Activated T-cell treated with anti-CD3 and anti-CD28 coated beads for 48 hours (primary cell): Measurements from ENCODE around the gene ZNF630.
A peak's percentile ranks its signal among the peaks of the same experiment; 100 is the strongest.
"Not testable (repeated sequence)": the region's sequence is repeated elsewhere in the genome, so short reads cannot be mapped to it uniquely, and the experiment has no call there.

Experiments
- DNase-seq: peaks from one replicate; pipeline ENCODE4 v3.0.0-alpha.2; 2020; ENCODE audit warnings: low read depth

The ZNF630 gene

DNA sequence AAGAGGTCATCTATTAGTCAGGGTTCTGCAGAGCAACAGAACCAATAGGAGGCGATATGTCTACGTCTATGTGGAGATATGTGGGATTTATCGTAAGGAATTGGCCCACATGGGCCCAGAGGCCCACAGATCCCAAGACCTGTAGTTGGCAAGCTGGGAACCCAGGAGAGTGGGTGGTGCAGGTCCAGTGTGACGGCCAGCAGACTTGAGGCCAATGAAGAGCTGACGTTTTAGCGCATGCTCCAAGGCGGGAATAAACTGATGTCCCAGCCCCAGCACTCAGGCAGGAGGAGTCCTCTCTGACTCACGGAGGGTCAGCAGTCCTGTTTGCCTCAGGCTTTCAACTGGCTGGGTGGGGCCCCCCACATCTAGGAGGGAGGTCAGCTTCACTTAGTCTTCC lies 43.3 kb downstream of the ZNF630 start:
- DNase-seq, result no peak

DNA sequence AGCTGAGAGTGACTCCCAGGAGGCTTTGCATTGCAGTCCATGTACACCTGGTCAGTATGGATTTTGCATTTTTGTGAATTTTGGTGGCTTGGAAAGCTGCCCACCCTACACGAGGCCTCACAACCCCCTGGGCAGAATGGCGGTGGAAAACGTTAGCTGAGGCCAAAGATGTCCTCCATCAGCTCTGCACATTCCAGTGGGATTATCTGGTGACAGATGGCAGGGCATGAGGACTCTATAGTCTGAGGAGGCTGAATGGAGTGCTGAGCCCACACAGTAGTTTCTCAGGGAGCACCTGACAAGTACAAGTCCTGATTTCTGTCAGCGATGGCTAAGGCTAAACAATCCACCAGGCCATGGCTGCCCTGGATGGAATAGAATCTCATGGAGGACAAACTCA lies 43.9 kb downstream of the ZNF630 start:
- DNase-seq, result not testable (repeated sequence)

DNA sequence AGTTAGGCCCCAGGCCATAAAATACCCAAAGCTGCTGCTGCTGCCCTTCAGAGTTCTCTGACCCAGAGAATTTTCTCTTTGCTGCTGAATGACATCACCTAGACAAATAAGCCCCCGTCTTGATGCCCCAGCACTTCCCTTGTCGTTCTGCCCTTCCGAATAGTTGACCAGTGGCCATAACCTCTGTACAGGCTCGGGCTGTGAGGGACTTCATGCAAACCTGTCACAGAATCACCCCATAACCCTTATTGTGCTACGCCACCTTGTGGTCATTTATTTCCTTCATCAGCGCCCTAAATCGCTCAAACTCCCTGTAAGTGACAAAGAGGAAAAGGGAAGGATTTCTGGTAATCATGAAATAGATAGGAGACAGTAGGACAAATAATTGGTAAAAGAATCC lies 45.9 kb downstream of the ZNF630 start:
- no peak for DNase-seq

DNA sequence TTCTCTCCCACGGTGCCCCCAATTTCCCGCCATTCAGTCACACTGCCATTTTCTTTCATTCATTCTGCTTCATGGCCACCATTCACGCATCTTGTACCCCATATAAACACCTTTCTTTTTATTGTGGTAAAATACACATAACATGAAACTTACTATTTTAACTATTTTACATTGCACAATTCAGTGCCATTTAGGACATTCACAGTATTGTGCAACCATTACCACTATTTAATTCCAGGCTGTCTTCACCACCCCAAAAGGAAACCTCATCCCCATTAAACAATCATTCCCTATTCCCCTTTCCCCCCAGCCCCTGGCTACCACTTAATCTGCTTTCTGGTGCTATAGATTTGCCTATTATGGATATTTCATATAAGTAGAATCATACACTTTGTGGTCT lies 48.7 kb downstream of the ZNF630 start:
- DNase-seq, result no peak

DNA sequence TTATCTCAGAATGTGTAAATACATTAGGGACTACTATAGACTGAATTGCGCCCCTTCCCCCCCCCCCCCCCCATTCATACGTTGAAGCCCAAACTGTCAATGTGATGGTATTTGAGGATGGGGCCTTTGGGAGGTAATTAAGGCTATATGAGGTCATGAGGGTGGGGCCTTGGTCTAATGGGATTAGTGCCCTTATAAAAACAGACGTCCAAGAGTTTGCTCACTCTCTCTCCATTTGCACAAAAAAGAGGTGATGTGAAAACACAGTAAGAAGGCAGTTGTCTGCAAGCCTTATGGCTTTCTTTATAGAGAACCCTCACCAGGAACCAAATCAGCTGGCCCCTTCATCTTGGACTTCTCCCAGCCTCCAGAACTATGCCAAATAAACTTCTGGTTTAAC lies 49.3 kb downstream of the ZNF630 start:
- DNase-seq, result no peak

DNA sequence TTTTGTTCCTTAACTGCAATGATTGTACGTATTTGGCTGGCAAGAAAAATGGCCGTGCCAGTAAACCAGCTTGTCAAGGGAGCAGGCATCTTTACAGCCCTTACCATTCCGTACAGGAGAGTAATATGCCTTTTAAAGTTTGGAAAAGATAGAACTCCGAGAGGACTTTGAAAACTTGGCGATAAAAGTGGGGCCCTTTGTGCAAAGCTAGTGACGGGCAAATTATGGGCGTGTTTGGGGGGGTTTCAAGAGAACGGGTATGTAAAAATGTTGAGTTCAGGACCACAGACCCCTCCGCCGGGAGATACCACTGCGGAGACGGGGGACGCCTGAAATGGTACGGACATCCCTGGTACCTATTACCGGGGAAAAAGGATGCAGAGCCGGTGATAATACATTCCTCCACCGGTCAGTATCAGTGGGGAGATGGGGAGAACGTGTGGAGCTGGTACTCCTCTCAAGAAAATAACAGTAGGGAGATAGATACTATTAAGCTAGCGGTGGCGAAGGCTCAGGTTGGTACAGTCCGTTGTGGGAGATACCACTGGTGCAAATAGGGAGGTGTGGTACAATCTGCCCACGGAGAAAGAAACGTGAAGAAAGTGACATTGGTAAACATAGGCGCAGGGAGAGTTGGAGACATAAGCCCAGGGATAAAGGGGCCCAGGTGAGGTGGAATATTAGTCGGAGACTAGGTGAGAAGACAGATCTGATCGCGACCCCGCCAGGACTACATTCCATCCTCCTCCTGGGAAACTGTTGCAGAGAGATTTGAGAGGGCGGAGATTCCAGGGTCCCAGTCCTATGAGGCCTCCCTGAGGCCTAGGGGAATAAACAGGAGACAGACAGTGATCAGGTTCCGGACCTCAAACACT lies 50.2 kb downstream of the ZNF630 start:
- DNase-seq, result peak; percentile 56

DNA sequence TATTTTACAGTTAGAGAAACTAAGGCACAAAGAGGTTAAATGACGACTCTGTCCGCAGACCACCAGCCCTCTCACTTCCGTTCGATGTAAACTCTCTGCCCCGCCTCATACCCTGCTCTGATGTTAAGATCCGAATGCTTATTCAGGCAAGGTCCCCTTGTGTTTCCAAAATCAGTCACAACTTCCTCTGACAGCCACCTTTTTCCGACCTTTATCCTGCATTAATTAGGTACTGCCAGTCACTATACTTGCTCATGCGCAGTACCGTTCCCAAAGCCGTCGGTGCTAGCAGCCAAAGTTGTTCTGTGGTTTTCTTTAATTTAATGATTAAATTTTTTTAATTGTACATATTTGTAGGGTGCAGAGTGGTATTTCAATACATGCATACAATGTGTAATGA lies 51.0 kb downstream of the ZNF630 start:
- DNase-seq, result not testable (repeated sequence)

DNA sequence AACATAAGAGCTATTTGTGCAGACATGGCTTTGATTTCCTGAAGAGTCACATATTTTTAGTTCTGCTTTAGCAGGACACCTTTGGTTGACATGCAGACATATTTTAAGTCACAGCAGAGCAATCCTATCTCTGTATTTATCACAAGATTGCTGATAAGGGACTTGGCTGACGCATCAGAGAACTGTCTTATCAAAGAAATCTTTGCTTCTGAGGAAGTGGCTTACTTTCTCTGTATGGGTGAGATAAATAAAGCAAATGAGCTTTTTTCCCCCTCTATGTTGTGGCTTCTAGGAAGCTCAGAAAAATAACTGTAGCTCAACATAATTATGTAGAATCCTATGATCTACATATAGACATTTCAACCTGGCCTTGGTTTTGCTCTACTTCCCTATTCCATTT lies 51.5 kb downstream of the ZNF630 start:
- not testable (repeated sequence) for DNase-seq

DNA sequence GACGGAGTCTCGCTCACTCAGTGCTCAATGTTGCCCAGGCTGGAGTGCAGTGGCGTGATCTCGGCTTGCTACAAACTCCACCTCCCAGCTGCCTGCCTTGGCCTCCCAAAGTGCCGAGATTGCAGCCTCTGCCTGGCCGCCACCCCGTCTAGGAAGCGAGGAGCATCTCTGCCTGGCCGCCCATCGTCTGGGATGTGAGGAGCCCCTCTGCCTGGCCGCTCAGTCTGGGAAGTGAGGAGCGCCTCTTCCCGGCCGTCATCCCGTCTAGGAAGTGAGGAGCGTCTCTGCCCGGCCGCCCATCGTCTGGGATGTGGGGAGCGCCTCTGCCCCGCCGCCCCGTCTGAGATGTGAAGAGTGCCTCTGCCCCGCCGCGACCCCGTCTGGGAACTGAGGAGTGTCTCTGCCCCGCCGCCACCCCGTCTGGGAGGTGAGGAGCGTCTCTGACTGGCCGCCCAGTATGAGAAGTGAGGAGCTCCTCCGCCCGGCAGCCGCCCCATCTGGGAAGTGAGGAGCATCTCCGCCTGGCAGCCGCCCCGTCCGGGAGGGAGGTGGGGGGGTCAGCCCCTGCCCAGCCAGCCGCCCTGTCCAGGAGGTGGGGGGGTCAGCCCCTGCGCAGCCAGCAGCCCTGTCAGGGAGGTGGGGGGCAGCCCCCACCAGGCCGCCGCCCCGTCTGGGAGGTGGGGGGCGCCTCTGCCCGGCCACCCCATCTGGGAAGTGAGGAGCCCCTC lies 54.7 kb downstream of the ZNF630 start:
- DNase-seq, result not testable (repeated sequence)

DNA sequence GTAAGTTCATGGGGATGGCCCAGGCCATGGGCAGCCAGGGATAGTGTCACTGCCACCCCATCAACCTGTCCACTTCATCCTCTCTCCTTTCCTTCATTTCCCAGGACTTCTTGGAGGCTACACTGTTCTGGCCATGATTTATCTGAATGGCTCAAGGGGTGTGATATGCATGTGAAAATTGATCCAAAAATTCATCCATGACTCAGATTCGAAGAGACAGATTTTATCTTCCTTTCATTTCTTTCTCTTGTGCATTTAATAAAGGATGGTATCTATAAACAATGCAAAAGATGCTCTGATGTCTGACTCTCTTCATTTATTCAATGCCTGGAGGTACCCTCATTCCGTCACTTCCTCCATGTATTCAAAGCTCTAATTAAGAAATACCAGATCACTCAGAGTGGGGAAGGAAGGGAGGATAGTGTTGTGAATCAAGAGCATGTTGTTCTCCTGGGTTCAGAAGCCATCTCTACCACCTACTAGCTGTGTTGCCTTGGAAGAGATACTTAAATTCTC lies 61.9 kb downstream of the ZNF630 start:
- not testable (repeated sequence) for DNase-seq
